Kidney epithelial cell (primary cell): ENCODE data around the gene SLC5A10. TPM values are rescaled to one million over a fixed set of nuclear protein-coding genes. Genes with fewer than 3 reads are reported as not detected.

Experiments
- DNase-seq: peaks from one replicate; pipeline ENCODE4 v3.0.0-alpha.2; 2010; ENCODE audit warnings: low read depth
- H3K27me3 ChIP-seq: 2 replicates; pipeline ENCODE4 v1.6.0; 2011; ENCODE audit warnings: low read length; ENCODE audit not compliant: control insufficient read depth, insufficient read depth
- H3K36me3 ChIP-seq: 2 replicates; pipeline ENCODE4 v1.5.1; 2011; ENCODE audit warnings: low read length; ENCODE audit not compliant: control insufficient read depth, insufficient read depth
- H3K4me3 ChIP-seq: 2 replicates; pipeline ENCODE4 v1.5.1; 2011; ENCODE audit warnings: low read depth, mild to moderate bottlenecking, control low read depth, low read length
- total RNA-seq: library from RNA; depleted of rRNA; stranded (reverse); fragments of >200 nt; gene quantifications from 2 replicates; pipeline ENCODE4 v1.2.3, GENCODE V29; 2015
- TF ChIP-seq, protein P1 (sequence below): IDR thresholded peaks from 2 replicates; pipeline ENCODE4 v1.5.1; 2011; ENCODE audit warnings: mild to moderate bottlenecking, moderate library complexity, low read length, control low read depth, inconsistent platforms; ENCODE audit not compliant: insufficient read depth, poor library complexity, severe bottlenecking

The SLC5A10 gene
- total RNA-seq, 1 donor from 2014 or later = not detected

DNA sequence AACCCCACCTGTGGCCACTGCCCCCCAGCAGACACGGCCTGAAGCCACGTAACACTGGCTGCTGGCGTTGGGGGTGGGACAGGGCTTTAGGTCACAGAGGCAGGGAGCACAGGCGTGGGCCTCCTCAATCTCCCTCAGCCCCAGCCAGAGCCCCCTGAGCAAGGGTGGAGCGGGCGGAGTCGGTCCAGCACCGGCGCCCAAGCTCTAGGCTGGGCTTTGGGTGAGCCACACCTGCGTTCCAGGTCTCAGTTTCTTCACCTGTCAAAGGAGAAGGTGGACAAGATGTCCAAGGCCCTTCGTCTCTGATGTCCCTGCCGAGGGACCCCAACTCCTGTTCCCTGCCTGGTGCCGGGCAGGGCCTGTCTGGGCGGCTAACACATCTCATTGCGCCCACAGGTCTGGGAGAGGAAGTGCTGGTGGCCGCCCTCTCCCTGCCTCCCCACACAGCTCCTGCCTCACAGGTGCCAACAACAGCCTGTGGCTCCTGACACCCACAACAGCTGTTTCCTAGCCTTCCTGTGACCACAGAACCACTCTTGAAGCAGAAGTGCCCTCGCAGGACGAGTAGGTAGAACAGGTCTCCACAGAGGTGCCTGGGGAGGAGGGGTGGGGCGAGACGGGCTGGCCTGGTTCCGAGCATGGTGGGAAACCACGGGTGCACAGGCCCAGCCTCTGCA lies 40.6 kb downstream of the SLC5A10 start:
- Histone ChIP-seq H3K4me3 (no peak overlapping the region), H3K36me3 (peaks cover 1% of the 10 kb centered on the region), H3K27me3 (no peaks in the 10 kb centered on the region)
- TF ChIP-seq, protein P1, sequence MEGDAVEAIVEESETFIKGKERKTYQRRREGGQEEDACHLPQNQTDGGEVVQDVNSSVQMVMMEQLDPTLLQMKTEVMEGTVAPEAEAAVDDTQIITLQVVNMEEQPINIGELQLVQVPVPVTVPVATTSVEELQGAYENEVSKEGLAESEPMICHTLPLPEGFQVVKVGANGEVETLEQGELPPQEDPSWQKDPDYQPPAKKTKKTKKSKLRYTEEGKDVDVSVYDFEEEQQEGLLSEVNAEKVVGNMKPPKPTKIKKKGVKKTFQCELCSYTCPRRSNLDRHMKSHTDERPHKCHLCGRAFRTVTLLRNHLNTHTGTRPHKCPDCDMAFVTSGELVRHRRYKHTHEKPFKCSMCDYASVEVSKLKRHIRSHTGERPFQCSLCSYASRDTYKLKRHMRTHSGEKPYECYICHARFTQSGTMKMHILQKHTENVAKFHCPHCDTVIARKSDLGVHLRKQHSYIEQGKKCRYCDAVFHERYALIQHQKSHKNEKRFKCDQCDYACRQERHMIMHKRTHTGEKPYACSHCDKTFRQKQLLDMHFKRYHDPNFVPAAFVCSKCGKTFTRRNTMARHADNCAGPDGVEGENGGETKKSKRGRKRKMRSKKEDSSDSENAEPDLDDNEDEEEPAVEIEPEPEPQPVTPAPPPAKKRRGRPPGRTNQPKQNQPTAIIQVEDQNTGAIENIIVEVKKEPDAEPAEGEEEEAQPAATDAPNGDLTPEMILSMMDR = no peak
- no peak for DNase-seq

- Histone ChIP-seq H3K36me3 (peaks cover 1% of the 10 kb centered on the region), H3K27me3 (no peaks in the 10 kb centered on the region), H3K4me3 (no peak overlapping the region)
- no peak for DNase-seq
- TF ChIP-seq, protein P1 = no peak
These were observed 42.1 kb downstream of the SLC5A10 start for GRCh38 chr17:18993905-18994526.

GRCh38 chr17:18994631-18995030 lies 42.7 kb downstream of the SLC5A10 start:
- TF ChIP-seq, protein P1 = no peak
- Histone ChIP-seq H3K36me3 (peaks cover 1% of the 10 kb centered on the region), H3K4me3 (no peak overlapping the region), H3K27me3 (no peaks in the 10 kb centered on the region)
- no peak for DNase-seq

GRCh38 chr17:18995220-18995619 lies 43.3 kb downstream of the SLC5A10 start:
- TF ChIP-seq, protein P1 = no peak
- DNase-seq = no peak
- Histone ChIP-seq H3K36me3 (peaks cover 1% of the 10 kb centered on the region), H3K27me3 (no peaks in the 10 kb centered on the region), H3K4me3 (no peak overlapping the region)

DNA sequence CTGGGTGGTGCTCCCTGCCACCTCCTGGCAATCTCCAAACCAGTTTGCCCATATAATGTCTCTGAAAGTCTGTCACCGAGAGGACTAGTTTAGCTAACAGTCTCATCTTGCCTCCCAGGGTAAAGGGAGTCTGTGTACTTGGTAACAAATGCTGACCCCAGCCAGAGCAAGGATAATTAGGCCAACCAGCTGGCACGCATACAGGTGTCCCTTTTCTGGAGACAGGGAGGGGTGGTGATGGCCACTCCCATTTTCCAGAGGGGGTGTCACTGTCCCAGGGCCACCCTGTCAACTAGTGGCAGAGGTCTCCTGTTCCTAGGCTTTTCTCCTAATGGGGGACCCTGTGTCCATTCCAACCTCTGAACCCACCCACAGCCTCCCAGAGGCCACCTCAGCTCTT lies 44.5 kb downstream of the SLC5A10 start:
- TF ChIP-seq, protein P1 = no peak
- Histone ChIP-seq H3K27me3 (no peaks in the 10 kb centered on the region), H3K36me3 (peaks cover 1% of the 10 kb centered on the region), H3K4me3 (no peak overlapping the region)
- DNase-seq = no peak

DNA sequence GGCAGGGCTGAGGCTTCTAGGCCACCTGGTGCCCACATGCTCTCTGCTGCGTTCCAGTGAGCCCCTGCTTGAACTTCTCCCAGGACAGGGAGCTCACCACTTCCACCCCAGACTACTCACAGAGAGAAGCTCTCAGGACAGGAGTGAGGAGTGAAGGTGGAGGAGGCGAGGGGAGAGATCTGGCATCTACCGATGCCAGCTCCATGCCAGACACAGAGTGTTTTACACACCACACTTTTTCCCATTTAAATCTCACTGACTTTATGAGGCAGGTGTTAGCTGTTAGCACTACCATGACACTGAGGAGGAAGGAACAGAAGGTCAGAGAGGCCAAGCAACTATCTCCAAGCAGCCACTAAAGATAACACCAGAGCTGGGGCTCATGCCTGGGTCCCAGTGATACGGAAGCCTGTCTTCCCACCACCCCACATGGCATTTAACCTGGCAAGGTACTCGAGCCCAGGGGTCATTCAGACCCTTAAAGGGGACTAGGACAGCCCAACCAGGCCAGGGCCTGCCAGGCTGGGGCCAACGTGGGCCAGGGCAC lies 45.8 kb downstream of the SLC5A10 start:
- Histone ChIP-seq H3K36me3 (peaks cover 1% of the 10 kb centered on the region), H3K4me3 (no peak overlapping the region), H3K27me3 (no peaks in the 10 kb centered on the region)
- DNase-seq = no peak
- TF ChIP-seq, protein P1 = no peak
